ENCODE data around the gene EEF1G.

Gene EEF1G

DNA sequence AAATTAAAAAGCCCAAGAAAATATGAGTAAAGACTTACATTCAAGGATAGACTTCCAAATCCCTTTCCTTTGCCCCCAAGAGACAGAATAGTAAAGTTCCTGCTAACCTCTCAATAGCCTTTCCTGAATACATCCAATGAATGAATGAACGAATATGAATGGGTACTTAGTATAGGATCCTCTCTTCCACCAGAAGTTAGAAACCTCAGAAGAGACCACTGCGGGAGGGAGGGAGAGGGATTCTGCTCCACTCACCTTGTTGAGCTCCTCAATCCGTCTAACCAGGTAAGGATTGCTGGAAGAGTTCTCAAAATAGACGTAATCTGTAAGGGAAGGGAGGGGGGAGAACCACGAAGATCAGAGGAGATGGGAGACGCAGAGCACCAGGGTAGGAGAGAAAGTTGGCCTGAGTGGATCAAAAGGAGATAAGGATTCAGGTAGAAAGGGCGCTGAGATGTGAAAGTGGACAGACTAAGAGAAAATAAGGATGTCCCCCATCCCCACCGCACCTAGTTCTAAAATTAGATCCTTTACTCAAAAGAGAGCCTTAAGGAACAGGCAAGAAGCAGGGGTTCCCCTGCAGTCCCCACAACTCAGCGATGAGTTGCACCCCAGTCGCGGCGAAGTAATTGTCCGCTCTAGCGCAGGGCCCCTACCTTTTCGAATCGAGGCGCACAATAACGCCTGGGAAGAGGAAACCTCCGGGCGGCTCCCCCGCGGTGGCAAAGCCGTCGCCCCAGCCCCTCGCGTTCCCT, 26.9 kb upstream of the EEF1G start:
- peaks cover 17 to 68% of the 10 kb centered on the region in 2 experiments; a peak in 2 of 3 replicates for H3K36me3 ChIP-seq (ENCODE audit: control insufficient read depth in 2 of 2, insufficient read depth in 1 of 2, low read length in 2 of 2)
- CTCF ChIA-PET, result interaction anchor here (1.0 to 2.4 kb wide), 5 partner anchors 10 to 206 kb away, joined by 3 to 12 read pairs (median 5); partner anchors contain the start of genes GANAB, ROM1 and TUT1
- POLR2A ChIA-PET, result interaction anchor here (0.6 to 4.2 kb wide), 12 partner anchors 9 to 176 kb away, joined by 3 to 140 read pairs (median 9); partner anchors contain the start of genes B3GAT3, C11orf98, CSKMT and EEF1G
- no peaks in the 10 kb centered on the region for H3K9me3 ChIP-seq (ENCODE audit: control insufficient read depth, insufficient read depth, low read depth, low read length)
- H3K4me3 ChIP-seq (ENCODE audit: low read depth, low read length), result peak overlapping the region; percentile 91
- no peaks in the 10 kb centered on the region for H3K4me1 ChIP-seq (ENCODE audit: control insufficient read depth, insufficient read depth, low read length)
- peak overlapping the region; percentile 95 for H3K27ac ChIP-seq (ENCODE audit: extremely low read depth, low read depth, low read length)
- TF ChIP-seq ZNF366 (tag by site-specific recombination; conservative IDR thresholded peaks at IDR 0.05), result peak; percentile 47
- TF ChIP-seq, protein P1, sequence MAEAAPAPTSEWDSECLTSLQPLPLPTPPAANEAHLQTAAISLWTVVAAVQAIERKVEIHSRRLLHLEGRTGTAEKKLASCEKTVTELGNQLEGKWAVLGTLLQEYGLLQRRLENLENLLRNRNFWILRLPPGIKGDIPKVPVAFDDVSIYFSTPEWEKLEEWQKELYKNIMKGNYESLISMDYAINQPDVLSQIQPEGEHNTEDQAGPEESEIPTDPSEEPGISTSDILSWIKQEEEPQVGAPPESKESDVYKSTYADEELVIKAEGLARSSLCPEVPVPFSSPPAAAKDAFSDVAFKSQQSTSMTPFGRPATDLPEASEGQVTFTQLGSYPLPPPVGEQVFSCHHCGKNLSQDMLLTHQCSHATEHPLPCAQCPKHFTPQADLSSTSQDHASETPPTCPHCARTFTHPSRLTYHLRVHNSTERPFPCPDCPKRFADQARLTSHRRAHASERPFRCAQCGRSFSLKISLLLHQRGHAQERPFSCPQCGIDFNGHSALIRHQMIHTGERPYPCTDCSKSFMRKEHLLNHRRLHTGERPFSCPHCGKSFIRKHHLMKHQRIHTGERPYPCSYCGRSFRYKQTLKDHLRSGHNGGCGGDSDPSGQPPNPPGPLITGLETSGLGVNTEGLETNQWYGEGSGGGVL (tag by site-specific recombination; IDR thresholded peaks at IDR 0.05), result no peak
- TF ChIP-seq, protein P2, sequence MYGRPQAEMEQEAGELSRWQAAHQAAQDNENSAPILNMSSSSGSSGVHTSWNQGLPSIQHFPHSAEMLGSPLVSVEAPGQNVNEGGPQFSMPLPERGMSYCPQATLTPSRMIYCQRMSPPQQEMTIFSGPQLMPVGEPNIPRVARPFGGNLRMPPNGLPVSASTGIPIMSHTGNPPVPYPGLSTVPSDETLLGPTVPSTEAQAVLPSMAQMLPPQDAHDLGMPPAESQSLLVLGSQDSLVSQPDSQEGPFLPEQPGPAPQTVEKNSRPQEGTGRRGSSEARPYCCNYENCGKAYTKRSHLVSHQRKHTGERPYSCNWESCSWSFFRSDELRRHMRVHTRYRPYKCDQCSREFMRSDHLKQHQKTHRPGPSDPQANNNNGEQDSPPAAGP (tag by site-specific recombination; IDR thresholded peaks at IDR 0.05), result no peak
- TF ChIP-seq IKZF3 (tag by site-specific recombination; IDR thresholded peaks at IDR 0.05), result no peak
- TF ChIP-seq OSR2 (tag by site-specific recombination; IDR thresholded peaks at IDR 0.05), result no peak
- TF ChIP-seq ZFP37 (tag by site-specific recombination; IDR thresholded peaks at IDR 0.05), result no peak
- no peak for TF ChIP-seq ZNF155 (tag by site-specific recombination; IDR thresholded peaks at IDR 0.05)
- peak; percentile 61; the same call in 1 of the 2 replicates for TF ChIP-seq ZBTB17 (tag by site-specific recombination; IDR thresholded peaks at IDR 0.05)
- no peak for TF ChIP-seq ZNF221 (tag by site-specific recombination; IDR thresholded peaks at IDR 0.05; ENCODE audit: borderline replicate concordance)
- no peak for TF ChIP-seq YY2 (tag by site-specific recombination; IDR thresholded peaks at IDR 0.05)
- TF ChIP-seq, protein P3, sequence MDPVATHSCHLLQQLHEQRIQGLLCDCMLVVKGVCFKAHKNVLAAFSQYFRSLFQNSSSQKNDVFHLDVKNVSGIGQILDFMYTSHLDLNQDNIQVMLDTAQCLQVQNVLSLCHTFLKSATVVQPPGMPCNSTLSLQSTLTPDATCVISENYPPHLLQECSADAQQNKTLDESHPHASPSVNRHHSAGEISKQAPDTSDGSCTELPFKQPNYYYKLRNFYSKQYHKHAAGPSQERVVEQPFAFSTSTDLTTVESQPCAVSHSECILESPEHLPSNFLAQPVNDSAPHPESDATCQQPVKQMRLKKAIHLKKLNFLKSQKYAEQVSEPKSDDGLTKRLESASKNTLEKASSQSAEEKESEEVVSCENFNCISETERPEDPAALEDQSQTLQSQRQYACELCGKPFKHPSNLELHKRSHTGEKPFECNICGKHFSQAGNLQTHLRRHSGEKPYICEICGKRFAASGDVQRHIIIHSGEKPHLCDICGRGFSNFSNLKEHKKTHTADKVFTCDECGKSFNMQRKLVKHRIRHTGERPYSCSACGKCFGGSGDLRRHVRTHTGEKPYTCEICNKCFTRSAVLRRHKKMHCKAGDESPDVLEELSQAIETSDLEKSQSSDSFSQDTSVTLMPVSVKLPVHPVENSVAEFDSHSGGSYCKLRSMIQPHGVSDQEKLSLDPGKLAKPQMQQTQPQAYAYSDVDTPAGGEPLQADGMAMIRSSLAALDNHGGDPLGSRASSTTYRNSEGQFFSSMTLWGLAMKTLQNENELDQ (tag by site-specific recombination; IDR thresholded peaks at IDR 0.05; ENCODE audit: low read depth), result no peak
- TF ChIP-seq ZNF341 (tag by site-specific recombination; IDR thresholded peaks at IDR 0.05; ENCODE audit: low read depth), result no peak
- TF ChIP-seq, protein P4, sequence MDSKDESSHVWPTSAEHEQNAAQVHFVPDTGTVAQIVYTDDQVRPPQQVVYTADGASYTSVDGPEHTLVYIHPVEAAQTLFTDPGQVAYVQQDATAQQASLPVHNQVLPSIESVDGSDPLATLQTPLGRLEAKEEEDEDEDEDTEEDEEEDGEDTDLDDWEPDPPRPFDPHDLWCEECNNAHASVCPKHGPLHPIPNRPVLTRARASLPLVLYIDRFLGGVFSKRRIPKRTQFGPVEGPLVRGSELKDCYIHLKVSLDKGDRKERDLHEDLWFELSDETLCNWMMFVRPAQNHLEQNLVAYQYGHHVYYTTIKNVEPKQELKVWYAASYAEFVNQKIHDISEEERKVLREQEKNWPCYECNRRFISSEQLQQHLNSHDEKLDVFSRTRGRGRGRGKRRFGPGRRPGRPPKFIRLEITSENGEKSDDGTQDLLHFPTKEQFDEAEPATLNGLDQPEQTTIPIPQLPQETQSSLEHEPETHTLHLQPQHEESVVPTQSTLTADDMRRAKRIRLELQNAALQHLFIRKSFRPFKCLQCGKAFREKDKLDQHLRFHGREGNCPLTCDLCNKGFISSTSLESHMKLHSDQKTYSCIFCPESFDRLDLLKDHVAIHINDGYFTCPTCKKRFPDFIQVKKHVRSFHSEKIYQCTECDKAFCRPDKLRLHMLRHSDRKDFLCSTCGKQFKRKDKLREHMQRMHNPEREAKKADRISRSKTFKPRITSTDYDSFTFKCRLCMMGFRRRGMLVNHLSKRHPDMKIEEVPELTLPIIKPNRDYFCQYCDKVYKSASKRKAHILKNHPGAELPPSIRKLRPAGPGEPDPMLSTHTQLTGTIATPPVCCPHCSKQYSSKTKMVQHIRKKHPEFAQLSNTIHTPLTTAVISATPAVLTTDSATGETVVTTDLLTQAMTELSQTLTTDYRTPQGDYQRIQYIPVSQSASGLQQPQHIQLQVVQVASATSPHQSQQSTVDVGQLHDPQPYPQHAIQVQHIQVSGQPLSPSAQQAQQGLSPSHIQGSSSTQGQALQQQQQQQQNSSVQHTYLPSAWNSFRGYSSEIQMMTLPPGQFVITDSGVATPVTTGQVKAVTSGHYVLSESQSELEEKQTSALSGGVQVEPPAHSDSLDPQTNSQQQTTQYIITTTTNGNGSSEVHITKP (tag by site-specific recombination; IDR thresholded peaks at IDR 0.05), result peak; percentile 82
- no peak for TF ChIP-seq TCF7L2 (IDR thresholded peaks at IDR 0.05; ENCODE audit: borderline replicate concordance, low read depth, low read length)
- no peak for TF ChIP-seq ZNF248 (tag by site-specific recombination; IDR thresholded peaks at IDR 0.05)
- TF ChIP-seq ZNF211 (tag by site-specific recombination; IDR thresholded peaks at IDR 0.05; ENCODE audit: low read depth), result no peak
- TF ChIP-seq ZFHX2 (tag by site-specific recombination; conservative IDR thresholded peaks at IDR 0.05), result no peak
- no peak for TF ChIP-seq ZBTB1 (tag by site-specific recombination; IDR thresholded peaks at IDR 0.05)
- no peak for TF ChIP-seq ZNF558 (tag by site-specific recombination; IDR thresholded peaks at IDR 0.05)
- TF ChIP-seq, protein P5, sequence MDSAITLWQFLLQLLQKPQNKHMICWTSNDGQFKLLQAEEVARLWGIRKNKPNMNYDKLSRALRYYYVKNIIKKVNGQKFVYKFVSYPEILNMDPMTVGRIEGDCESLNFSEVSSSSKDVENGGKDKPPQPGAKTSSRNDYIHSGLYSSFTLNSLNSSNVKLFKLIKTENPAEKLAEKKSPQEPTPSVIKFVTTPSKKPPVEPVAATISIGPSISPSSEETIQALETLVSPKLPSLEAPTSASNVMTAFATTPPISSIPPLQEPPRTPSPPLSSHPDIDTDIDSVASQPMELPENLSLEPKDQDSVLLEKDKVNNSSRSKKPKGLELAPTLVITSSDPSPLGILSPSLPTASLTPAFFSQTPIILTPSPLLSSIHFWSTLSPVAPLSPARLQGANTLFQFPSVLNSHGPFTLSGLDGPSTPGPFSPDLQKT (IDR thresholded peaks at IDR 0.05; ENCODE audit: borderline replicate concordance, low read depth, low read length), result no peak
- TF ChIP-seq ZNF19 (tag by site-specific recombination; IDR thresholded peaks at IDR 0.05; ENCODE audit: low read depth), result no peak
- no peak for TF ChIP-seq ZNF777 (tag by site-specific recombination; IDR thresholded peaks at IDR 0.05; ENCODE audit: borderline replicate concordance)
- TF ChIP-seq ZNF571 (tag by site-specific recombination; IDR thresholded peaks at IDR 0.05), result no peak
- TF ChIP-seq HOXA7 (CRISPR knock-in tag; IDR thresholded peaks at IDR 0.05; ENCODE audit: borderline replicate concordance), result no peak
- TF ChIP-seq ZNF335 (tag by site-specific recombination; conservative IDR thresholded peaks at IDR 0.05), result peak; percentile 71
- TF ChIP-seq, protein P6, sequence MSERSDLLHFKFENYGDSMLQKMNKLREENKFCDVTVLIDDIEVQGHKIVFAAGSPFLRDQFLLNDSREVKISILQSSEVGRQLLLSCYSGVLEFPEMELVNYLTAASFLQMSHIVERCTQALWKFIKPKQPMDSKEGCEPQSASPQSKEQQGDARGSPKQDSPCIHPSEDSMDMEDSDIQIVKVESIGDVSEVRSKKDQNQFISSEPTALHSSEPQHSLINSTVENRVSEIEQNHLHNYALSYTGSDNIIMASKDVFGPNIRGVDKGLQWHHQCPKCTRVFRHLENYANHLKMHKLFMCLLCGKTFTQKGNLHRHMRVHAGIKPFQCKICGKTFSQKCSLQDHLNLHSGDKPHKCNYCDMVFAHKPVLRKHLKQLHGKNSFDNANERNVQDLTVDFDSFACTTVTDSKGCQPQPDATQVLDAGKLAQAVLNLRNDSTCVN (tag by site-specific recombination; optimal IDR thresholded peaks at IDR 0.05), result no peak
- TF ChIP-seq PRDM1 (tag by site-specific recombination; IDR thresholded peaks at IDR 0.05), result peak; percentile 95
